GM21825 (cell line): ENCODE results near the gene ADAMTSL1.

Experiments
- ATAC-seq: cut with Tn5 transposase; IDR thresholded peaks from one replicate; pipeline ENCODE4 v1.9.1; 2021; ENCODE audit warnings: mild to moderate bottlenecking, moderate library complexity; ENCODE audit not compliant: unreplicated experiment

ADAMTSL1 gene

GRCh38 chr9:18759827-18760226, 285.9 kb downstream of the ADAMTSL1 start:
- no peak for ATAC-seq

GRCh38 chr9:18761742-18762300, 287.9 kb downstream of the ADAMTSL1 start:
- ATAC-seq, result no peak

GRCh38 chr9:18766989-18767550, 293.1 kb downstream of the ADAMTSL1 start:
- ATAC-seq, result no peak

DNA sequence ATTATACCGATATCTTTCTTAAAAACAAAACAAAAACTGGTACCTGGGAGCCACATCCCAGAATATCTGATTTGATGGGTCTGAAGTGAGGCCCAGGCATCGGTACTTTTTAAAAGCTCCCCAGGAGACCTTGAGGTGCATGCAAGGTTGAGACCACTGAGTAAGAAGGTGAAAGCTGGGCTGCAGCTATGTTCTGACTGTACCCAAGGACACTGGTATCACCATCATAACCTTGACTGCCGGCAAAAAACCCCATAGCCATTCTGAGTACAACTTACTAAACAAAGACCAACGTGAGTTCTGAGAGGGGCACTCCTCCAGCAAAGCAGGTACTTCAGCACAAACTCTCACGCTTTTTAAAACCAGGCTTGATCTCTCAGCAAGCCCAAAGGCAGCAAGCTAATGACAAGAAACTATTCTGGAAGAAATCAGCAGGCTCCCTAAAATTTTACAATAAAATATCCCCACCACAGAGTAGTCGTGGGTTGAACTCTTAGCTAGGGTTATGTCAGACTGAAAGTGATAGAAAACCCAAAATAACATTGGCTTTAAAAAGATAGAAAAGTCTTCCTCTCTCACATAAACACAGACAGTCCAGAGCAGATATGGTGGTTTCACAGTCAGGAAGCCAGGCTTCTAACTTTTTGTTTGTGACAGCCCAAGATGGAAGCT, 295.1 kb downstream of the ADAMTSL1 start:
- peak; percentile 78 for ATAC-seq

DNA sequence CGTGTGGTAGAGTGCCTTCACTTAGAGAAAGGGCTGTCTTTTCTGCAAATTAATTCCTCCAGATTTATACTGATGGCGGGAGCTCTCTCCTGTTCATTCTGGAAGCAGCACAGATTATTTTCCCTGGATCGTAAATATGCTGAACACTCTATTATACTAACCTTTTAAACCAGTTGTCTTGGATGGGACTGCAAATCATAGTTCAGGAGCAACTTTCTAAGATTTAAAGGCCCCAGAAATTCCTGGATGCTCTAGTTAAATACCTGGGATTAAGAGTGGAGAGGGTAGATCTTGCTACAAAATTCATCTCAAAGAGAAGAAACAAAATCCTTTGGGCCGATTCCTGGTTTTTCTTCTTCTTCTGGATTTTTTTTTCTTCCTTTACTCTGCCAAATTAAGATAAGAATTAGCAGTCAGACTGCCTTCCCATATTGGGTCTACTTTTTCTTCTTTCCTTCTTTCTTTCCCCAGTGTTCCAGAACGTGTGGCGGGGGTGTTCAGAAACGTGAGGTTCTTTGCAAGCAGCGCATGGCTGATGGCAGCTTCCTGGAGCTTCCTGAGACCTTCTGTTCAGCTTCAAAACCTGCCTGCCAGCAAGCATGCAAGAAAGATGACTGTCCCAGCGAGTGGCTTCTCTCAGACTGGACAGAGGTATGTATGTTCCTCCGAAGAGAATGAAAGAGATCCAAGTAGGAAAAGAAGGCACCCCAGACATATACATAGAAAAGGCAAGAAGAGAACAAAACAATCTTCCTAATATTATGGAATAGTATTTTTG, 296.4 kb downstream of the ADAMTSL1 start:
- ATAC-seq, result no peak

DNA sequence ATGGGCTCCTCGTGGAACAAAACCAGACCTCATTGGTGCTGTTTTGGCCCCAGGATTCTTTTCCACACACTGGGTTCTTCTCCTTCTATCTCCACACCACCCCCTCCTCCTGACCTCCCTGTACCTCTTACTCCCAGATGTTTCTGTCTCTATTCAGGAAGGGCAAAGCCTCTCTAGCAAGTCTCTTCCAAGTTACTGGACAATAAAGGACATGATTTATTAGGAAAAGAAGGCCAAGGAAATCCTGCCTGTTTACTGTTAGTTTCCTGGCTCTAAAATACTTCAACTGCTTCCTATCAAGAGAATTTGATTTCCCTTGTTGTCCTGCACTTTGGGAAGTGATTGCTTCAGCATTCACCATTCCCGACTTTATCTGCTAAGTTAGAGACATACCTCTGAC, 297.1 kb downstream of the ADAMTSL1 start:
- ATAC-seq, result no peak

- no peak for ATAC-seq
These were observed 297.8 kb downstream of the ADAMTSL1 start for GRCh38 chr9:18771763-18772162.

DNA sequence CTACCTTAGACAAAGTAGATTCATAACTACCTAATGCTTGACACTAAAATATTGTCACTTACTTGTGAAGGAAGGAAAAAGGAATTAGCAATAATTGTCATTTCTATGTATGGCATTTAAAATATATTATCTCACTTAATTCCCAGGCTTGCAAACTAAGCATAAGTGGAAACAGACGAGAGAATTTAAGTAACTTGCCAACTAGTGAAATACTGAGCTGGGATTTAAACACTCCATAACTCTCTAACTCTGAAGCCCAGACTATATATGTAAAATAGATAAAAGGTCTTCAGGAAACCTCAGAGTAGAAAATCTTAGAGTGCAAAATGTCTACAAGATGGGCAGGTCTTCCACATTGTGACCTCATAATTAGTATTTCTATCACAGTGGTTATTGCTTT, 301.3 kb downstream of the ADAMTSL1 start:
- no peak for ATAC-seq

DNA sequence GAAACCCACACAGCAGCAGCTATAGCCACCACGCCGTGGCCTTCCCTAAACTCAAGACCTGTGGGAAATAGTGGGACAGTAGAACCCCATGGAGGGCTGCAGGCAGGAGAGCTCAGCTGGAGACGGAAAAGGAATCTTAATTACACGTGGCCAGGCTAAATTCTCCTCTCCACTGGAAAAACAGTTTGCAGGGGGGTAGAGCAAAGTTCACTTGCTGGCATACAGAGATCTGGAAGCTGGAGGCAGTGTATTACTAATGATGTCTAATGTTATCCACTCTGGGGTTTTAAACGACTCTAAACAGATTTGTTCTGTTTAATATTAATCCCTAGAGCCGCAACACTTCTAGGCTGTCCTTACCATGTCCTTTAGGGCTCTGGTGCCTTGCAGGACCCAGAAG, 302.0 kb downstream of the ADAMTSL1 start:
- ATAC-seq, result no peak

DNA sequence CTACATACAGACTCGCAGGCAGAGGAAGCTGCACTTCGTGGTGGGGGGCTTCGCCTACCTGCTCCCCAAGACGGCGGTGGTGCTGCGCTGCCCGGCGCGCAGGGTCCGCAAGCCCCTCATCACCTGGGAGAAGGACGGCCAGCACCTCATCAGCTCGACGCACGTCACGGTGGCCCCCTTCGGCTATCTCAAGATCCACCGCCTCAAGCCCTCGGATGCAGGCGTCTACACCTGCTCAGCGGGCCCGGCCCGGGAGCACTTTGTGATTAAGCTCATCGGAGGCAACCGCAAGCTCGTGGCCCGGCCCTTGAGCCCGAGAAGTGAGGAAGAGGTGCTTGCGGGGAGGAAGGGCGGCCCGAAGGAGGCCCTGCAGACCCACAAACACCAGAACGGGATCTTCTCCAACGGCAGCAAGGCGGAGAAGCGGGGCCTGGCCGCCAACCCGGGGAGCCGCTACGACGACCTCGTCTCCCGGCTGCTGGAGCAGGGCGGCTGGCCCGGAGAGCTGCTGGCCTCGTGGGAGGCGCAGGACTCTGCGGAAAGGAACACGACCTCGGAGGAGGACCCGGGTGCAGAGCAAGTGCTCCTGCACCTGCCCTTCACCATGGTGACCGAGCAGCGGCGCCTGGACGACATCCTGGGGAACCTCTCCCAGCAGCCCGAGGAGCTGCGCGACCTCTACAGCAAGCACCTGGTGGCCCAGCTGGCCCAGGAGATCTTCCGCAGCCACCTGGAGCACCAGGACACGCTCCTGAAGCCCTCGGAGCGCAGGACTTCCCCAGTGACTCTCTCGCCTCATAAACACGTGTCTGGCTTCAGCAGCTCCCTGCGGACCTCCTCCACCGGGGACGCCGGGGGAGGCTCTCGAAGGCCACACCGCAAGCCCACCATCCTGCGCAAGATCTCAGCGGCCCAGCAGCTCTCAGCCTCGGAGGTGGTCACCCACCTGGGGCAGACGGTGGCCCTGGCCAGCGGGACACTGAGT, 303.2 kb downstream of the ADAMTSL1 start:
- ATAC-seq, result no peak

DNA sequence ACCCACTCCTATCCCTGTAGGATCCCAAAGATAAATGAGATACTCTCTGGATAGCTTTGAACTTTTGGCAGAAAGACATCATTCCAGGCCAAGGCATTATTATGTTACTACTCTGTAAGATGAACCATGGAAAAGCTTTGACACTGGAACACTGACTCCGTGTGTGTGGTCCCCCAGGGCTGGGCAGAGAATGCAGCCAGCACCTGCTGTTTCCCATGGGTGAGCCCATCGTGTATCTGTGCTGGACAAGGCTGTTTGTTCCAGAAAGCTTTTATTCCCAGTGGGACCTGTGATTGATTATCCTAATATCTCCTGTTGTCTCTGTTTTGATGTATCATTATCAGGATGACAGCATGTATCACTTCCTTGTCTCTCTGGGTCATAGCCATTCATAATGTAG, 304.2 kb downstream of the ADAMTSL1 start:
- no peak for ATAC-seq

DNA sequence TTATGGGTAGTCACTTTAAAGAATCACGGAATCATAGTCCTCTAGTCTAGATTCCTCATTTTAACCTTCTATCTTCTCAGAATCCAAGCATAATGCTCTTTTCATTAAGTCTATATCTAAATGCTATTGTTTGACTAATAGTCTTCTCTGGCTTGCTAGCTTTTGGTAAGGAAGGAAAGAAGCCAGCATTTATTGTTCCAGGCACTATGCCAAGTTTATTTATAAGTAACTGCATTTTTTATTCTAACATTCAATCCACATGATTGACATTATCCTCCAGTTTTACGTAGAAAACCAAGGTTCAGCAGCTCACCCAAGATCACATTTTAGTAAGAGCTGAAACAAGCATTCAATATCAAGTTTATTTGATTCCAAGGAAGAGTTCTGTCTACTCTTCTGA, 304.9 kb downstream of the ADAMTSL1 start:
- no peak for ATAC-seq

DNA sequence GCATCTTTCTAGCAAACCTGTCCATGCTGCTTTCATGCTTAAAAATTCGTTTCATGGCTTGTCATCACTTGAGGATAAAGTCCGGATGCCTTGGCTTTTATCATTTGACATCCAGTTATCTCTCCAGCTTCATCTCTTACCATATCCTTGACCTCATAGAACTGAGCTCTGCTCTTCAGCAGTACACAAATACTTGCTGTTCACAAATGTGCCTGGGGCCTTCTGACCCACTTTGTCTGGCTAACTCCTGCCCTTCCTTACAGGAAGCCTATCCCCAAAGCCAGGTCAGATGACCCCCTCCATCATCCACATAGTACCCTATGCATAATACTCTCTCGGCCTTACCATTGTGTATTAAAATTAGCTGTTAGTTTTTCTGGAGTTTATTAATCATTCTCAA, 310.0 kb downstream of the ADAMTSL1 start:
- ATAC-seq, result no peak

GRCh38 chr9:18785604-18786003, 311.7 kb downstream of the ADAMTSL1 start:
- no peak for ATAC-seq

GRCh38 chr9:18786196-18786595, 312.2 kb downstream of the ADAMTSL1 start:
- ATAC-seq, result no peak

DNA sequence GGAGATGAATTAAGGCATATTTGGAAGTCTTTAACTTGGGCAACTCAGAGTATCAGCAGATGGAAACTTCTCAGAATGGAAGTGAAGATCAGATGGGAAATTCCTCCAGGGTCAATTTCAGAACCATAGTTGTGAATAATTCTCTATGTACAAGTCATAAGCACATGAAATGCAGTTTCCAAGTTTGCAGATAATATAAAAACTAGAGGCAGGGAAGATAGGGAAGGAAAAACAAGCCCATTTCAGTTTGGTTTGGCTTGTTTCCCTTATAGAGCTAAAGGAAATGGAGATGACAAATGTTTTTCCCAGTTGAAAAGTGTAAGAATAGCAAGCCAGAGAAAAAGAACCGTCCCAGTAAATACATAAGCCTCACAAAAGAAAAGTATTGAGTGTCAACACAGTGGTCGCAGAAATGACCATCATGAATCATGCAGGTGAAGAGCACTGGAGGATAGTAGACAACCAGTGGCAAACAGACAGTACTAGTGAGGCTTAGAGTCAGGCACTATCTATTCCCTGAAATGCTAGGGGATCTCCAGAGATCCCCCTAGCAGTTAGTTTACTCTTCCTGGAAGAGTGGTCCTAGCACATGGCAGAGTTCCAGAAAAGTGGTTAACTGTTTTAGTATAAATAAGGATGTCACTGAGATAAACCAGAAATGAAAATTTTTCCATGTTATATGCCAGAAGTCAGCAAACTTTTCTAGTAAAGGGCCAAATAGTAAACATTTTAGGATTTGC, 313.1 kb downstream of the ADAMTSL1 start:
- no peak for ATAC-seq

DNA sequence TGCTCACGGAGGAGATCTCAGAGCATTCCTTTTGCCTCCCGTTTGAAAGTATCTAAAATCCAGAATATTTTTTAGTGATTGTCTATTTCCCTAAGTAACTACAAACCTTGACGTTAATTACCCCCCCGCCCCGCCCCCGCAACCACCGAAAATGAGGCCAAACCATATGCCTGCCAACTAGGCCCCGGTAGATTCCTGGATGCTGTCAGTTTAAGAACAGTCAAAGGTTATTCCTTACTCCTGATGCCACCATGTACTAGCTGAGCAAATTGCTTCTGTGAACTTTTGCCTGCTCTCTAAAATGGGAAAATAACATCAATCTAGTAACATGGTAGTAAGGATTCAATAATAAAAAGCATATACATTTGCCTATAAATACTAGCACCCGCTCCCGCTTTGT, 314.3 kb downstream of the ADAMTSL1 start:
- no peak for ATAC-seq

DNA sequence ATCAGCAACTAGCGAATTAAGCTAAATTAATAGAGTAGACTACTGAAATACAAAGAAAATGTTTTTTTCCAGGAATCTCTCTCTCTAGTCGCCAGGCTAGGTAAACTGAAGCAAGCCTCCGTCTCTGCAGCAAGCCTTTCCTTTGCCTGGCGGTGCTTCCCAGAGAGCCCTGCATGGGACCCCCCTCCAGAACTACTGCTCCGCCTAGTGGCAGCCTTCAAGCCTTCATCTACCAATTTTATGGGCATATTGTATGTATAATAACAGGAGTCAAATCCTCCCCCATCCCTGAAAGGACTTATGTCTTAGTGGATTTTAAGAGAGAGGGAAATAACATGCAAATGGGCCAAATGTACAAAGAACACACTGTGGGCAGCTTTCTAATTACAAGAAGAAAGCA, 317.1 kb downstream of the ADAMTSL1 start:
- no peak for ATAC-seq

GRCh38 chr9:18793122-18793521, 319.2 kb downstream of the ADAMTSL1 start:
- ATAC-seq, result no peak
